GM23338 (cell line): ENCODE results near the gene SLN. TPM values are rescaled to one million over a fixed set of nuclear protein-coding genes. Genes with fewer than 3 reads are reported as not detected.

ENCODE experiments used
- ATAC-seq: fragments of 200-7000 bp; cut with Tn5 transposase; 3 replicates; pipeline ENCODE4 v1.9.1; 2020
- DNase-seq: peaks from one replicate; pipeline ENCODE4 v3.0.0-alpha.2; 2015; ENCODE audit warnings: low spot score
- H2AFZ ChIP-seq: fragments of 200-600 bp; sonication (generic); 2 replicates; pipeline ENCODE4 v1.8.0; 2016; ENCODE audit warnings: antibody characterized with exemption, mild to moderate bottlenecking, moderate library complexity
- H3F3A ChIP-seq: fragments of 200-600 bp; sonication (generic); replicated peaks from 2 replicates; pipeline ENCODE4 v1.8.0; 2017; ENCODE audit warnings: antibody characterized with exemption, mixed run types, low read depth
- H3K27ac ChIP-seq: fragments of 200-600 bp; sonication (generic); 2 replicates; pipeline ENCODE4 v1.6.1; 2016; ENCODE audit warnings: low read depth
- H3K27me3 ChIP-seq: fragments of 200-600 bp; sonication (generic); 2 replicates; pipeline ENCODE4 v1.8.0; 2016; ENCODE audit warnings: mild to moderate bottlenecking, mixed run types, moderate library complexity; ENCODE audit not compliant: insufficient read depth
- H3K36me3 ChIP-seq: fragments of 200-600 bp; sonication (generic); 2 replicates; pipeline ENCODE4 v1.8.0; 2016; ENCODE audit warnings: mild to moderate bottlenecking; ENCODE audit not compliant: insufficient read depth
- H3K4me1 ChIP-seq: fragments of 200-600 bp; sonication (generic); 2 replicates; pipeline ENCODE4 v1.8.0; 2016; ENCODE audit warnings: mild to moderate bottlenecking, moderate library complexity; ENCODE audit not compliant: insufficient read depth
- H3K4me2 ChIP-seq: fragments of 200-600 bp; sonication (generic); 2 replicates; pipeline ENCODE4 v1.7.1; 2017; ENCODE audit warnings: mixed run types
- H3K4me3 ChIP-seq: fragments of 200-600 bp; sonication (generic); 2 replicates; pipeline ENCODE4 v1.6.1; 2016; ENCODE audit warnings: mixed run types
- H3K79me2 ChIP-seq: fragments of 200-600 bp; sonication (generic); replicated peaks from 2 replicates; pipeline ENCODE4 v1.8.0; 2017; ENCODE audit warnings: mild to moderate bottlenecking; ENCODE audit not compliant: insufficient read depth
- H3K9me2 ChIP-seq: fragments of 200-600 bp; sonication (generic); 2 replicates; pipeline ENCODE4 v1.8.0; 2017; ENCODE audit not compliant: insufficient read depth
- H4K20me1 ChIP-seq: fragments of 200-600 bp; sonication (generic); replicated peaks from 2 replicates; pipeline ENCODE4 v1.8.0; 2017; ENCODE audit warnings: mild to moderate bottlenecking; ENCODE audit not compliant: insufficient read depth
- H3K27ac Mint-ChIP-seq: 2 replicates; pipeline ENCODE4 v1.8.0; 2020; ENCODE audit warnings: inconsistent platforms, mild to moderate bottlenecking, moderate library complexity, mixed read lengths
- H3K27me3 Mint-ChIP-seq: 3 replicates; pipeline ENCODE4 v1.8.0; 2022; ENCODE audit warnings: low read depth, mild to moderate bottlenecking, moderate library complexity, mixed read lengths, inconsistent platforms; ENCODE audit not compliant: insufficient read depth, poor library complexity
- H3K36me3 Mint-ChIP-seq: 3 replicates; pipeline ENCODE4 v1.8.0; 2021; ENCODE audit warnings: low read depth, mild to moderate bottlenecking, inconsistent platforms, moderate library complexity, mixed read lengths
- H3K4me1 Mint-ChIP-seq: 3 replicates; pipeline ENCODE4 v1.8.0; 2020; ENCODE audit warnings: mild to moderate bottlenecking, inconsistent platforms, mixed read lengths
- H3K4me3 Mint-ChIP-seq: 3 replicates; pipeline ENCODE4 v1.8.0; 2021; ENCODE audit warnings: moderate library complexity, mild to moderate bottlenecking, inconsistent platforms, mixed read lengths
- H3K9me3 Mint-ChIP-seq: 3 replicates; pipeline ENCODE4 v1.8.0; 2020; ENCODE audit warnings: moderate library complexity, mild to moderate bottlenecking, inconsistent platforms, mixed read lengths
- CREB1 ChIP-seq: fragments of 250-450 bp; sonication (Bioruptor Pico); IDR thresholded peaks from 2 replicates; pipeline ENCODE4 v1.5.0; 2020; ENCODE audit warnings: low read depth, mild to moderate bottlenecking, moderate library complexity
- EZH2 ChIP-seq: fragments of 200-600 bp; sonication (generic); IDR thresholded peaks from one replicate; pipeline ENCODE4 v1.8.0; 2017; ENCODE audit warnings: antibody characterized with exemption, mild to moderate bottlenecking, low read depth; ENCODE audit not compliant: unreplicated experiment
- EZH2phosphoT487 ChIP-seq: fragments of 200-600 bp; sonication (generic); IDR thresholded peaks from one replicate; pipeline ENCODE4 v1.8.1; 2018; ENCODE audit warnings: antibody characterized with exemption; ENCODE audit not compliant: unreplicated experiment
- JUNB ChIP-seq: IDR thresholded peaks from one replicate; pipeline ENCODE4 v1.6.1; 2016; ENCODE audit warnings: antibody characterized with exemption; ENCODE audit not compliant: unreplicated experiment
- NANOG ChIP-seq: IDR thresholded peaks from 2 replicates; pipeline ENCODE4 v1.6.1; 2016; ENCODE audit warnings: antibody characterized with exemption, borderline replicate concordance
- POLR2AphosphoS5 ChIP-seq: IDR thresholded peaks from 2 replicates; pipeline ENCODE4 v1.6.1; 2016; ENCODE audit warnings: antibody characterized with exemption, low read depth
- STAT1 ChIP-seq: IDR thresholded peaks from one replicate; pipeline ENCODE4 v1.6.1; 2016; ENCODE audit warnings: antibody characterized with exemption; ENCODE audit not compliant: unreplicated experiment
- ZNF114 ChIP-seq: fragments of 250-450 bp; sonication (Bioruptor Pico); IDR thresholded peaks from 2 replicates; pipeline ENCODE4 v1.5.0; 2020; ENCODE audit warnings: mild to moderate bottlenecking, moderate library complexity
- ZNF331 ChIP-seq: fragments of 250-450 bp; sonication (Bioruptor Pico); IDR thresholded peaks from 2 replicates; pipeline ENCODE4 v1.5.0; 2020; ENCODE audit warnings: low read depth, mild to moderate bottlenecking, moderate library complexity
- polyA plus RNA-seq: library from polyadenylated mRNA; unstranded; fragments of >200 nt; fragmentation: Nextera tagmentation; extraction: Ambion mirVana; gene quantifications from 2 replicates; pipeline ENCODE4 v1.2.1, GENCODE V29; 2016
- total RNA-seq: library from RNA; depleted of rRNA; stranded (reverse); fragments of >200 nt; shearing (Covaris generic); gene quantifications from 2 replicates; pipeline ENCODE4 v1.2.3, GENCODE V29; 2014
- TF ChIP-seq, protein P1 (sequence below): fragments of 250-450 bp; sonication (Bioruptor Pico); IDR thresholded peaks from 2 replicates; pipeline ENCODE4 v1.5.0; 2020; ENCODE audit warnings: mild to moderate bottlenecking, moderate library complexity
- TF ChIP-seq, protein P2 (sequence below): IDR thresholded peaks from 2 replicates; pipeline ENCODE4 v1.6.1; 2016; ENCODE audit warnings: antibody characterized with exemption

SLN gene
- total and polyA plus RNA-seq, 2 experiments from 2014 or later = not detected

DNA sequence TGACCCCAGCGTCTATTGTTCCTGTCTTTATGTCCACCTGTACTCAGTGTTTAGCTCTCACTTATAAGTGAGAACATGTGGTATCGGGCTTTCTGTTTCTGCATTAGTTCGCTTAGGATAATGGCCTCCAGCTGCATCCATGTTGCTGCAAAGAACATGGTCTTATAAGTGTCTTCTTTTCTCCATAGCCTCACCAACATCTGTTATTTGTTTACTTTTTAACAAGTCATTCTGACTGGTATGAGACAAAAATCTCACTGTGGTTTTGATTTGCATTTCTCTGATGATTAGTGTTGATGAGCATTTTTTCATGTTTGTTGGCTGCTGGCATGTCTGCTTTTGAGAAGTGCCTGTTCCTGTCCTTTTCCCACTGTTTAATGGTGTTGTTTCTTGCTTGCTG lies 21.7 kb upstream of the SLN start:
- Histone ChIP-seq H2AFZ (no peak overlapping the region), H3F3A (no peaks in the 10 kb centered on the region), H3K4me2 (no peak overlapping the region), H4K20me1 (no peaks in the 10 kb centered on the region), H3K27me3 (peaks cover 4% of the 10 kb centered on the region), H3K4me3 (no peak overlapping the region), H3K79me2 (no peaks in the 10 kb centered on the region), H3K36me3 (no peaks in the 10 kb centered on the region), H3K9me2 (no peaks in the 10 kb centered on the region), H3K4me1 (no peaks in the 10 kb centered on the region), H3K27ac (no peak overlapping the region)
- no peaks in the 10 kb centered on the region for H3K36me3 Mint-ChIP-seq
- H3K27ac Mint-ChIP-seq = no peak overlapping the region
- no peak overlapping the region for H3K4me3 Mint-ChIP-seq
- TF ChIP-seq CREB1 (no peak), ZNF114 (CRISPR knock-in tag) (no peak), EZH2 (no peak), JUNB (no peak), POLR2AphosphoS5 (no peak), NANOG (no peak), STAT1 (no peak), EZH2phosphoT487 (no peak), ZNF331 (no peak)
- TF ChIP-seq, protein P1, sequence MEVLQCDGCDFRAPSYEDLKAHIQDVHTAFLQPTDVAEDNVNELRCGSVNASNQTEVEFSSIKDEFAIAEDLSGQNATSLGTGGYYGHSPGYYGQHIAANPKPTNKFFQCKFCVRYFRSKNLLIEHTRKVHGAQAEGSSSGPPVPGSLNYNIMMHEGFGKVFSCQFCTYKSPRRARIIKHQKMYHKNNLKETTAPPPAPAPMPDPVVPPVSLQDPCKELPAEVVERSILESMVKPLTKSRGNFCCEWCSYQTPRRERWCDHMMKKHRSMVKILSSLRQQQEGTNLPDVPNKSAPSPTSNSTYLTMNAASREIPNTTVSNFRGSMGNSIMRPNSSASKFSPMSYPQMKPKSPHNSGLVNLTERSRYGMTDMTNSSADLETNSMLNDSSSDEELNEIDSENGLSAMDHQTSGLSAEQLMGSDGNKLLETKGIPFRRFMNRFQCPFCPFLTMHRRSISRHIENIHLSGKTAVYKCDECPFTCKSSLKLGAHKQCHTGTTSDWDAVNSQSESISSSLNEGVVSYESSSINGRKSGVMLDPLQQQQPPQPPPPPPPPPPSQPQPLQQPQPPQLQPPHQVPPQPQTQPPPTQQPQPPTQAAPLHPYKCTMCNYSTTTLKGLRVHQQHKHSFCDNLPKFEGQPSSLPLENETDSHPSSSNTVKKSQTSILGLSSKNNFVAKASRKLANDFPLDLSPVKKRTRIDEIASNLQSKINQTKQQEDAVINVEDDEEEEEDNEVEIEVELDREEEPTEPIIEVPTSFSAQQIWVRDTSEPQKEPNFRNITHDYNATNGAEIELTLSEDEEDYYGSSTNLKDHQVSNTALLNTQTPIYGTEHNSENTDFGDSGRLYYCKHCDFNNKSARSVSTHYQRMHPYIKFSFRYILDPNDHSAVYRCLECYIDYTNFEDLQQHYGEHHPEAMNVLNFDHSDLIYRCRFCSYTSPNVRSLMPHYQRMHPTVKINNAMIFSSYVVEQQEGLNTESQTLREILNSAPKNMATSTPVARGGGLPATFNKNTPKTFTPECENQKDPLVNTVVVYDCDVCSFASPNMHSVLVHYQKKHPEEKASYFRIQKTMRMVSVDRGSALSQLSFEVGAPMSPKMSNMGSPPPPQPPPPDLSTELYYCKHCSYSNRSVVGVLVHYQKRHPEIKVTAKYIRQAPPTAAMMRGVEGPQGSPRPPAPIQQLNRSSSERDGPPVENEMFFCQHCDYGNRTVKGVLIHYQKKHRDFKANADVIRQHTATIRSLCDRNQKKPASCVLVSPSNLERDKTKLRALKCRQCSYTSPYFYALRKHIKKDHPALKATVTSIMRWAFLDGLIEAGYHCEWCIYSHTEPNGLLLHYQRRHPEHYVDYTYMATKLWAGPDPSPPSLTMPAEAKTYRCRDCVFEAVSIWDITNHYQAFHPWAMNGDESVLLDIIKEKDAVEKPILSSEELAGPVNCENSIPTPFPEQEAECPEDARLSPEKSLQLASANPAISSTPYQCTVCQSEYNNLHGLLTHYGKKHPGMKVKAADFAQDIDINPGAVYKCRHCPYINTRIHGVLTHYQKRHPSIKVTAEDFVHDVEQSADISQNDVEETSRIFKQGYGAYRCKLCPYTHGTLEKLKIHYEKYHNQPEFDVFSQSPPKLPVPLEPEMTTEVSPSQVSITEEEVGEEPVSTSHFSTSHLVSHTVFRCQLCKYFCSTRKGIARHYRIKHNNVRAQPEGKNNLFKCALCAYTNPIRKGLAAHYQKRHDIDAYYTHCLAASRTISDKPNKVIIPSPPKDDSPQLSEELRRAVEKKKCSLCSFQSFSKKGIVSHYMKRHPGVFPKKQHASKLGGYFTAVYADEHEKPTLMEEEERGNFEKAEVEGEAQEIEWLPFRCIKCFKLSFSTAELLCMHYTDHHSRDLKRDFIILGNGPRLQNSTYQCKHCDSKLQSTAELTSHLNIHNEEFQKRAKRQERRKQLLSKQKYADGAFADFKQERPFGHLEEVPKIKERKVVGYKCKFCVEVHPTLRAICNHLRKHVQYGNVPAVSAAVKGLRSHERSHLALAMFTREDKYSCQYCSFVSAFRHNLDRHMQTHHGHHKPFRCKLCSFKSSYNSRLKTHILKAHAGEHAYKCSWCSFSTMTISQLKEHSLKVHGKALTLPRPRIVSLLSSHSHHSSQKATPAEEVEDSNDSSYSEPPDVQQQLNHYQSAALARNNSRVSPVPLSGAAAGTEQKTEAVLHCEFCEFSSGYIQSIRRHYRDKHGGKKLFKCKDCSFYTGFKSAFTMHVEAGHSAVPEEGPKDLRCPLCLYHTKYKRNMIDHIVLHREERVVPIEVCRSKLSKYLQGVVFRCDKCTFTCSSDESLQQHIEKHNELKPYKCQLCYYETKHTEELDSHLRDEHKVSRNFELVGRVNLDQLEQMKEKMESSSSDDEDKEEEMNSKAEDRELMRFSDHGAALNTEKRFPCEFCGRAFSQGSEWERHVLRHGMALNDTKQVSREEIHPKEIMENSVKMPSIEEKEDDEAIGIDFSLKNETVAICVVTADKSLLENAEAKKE = no peak
- TF ChIP-seq, protein P2, sequence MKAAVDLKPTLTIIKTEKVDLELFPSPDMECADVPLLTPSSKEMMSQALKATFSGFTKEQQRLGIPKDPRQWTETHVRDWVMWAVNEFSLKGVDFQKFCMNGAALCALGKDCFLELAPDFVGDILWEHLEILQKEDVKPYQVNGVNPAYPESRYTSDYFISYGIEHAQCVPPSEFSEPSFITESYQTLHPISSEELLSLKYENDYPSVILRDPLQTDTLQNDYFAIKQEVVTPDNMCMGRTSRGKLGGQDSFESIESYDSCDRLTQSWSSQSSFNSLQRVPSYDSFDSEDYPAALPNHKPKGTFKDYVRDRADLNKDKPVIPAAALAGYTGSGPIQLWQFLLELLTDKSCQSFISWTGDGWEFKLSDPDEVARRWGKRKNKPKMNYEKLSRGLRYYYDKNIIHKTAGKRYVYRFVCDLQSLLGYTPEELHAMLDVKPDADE = no peak
- ATAC-seq (no peak), DNase-seq (no peak)
- no peaks in the 10 kb centered on the region for H3K9me3 Mint-ChIP-seq
- no peaks in the 10 kb centered on the region for H3K4me1 Mint-ChIP-seq
- no peaks in the 10 kb centered on the region for H3K27me3 Mint-ChIP-seq
